Keratinocyte (primary cell): ENCODE data around the gene TECTB. TPM values are rescaled to one million over a fixed set of nuclear protein-coding genes. Genes with fewer than 3 reads are reported as not detected.

Experiments used
- DNase-seq: peaks from one replicate; pipeline ENCODE4 v3.0.0-alpha.2; 2011; ENCODE audit warnings: low read depth, missing footprints, low spot score
- FAIRE-seq: peaks from 2 replicates; lab custom pipeline; 2011; peaks lifted over from hg19 to GRCh38; lab: Jason Lieb, UNC
- H2AFZ ChIP-seq: 2 replicates; pipeline ENCODE4 v1.6.0; 2012; ENCODE audit warnings: low read length, control low read depth, inconsistent platforms; ENCODE audit not compliant: control insufficient read depth
- H3K27ac ChIP-seq: 2 replicates; pipeline ENCODE4 v1.5.1; 2011; ENCODE audit warnings: low read length; ENCODE audit not compliant: control insufficient read depth, insufficient read depth
- H3K27me3 ChIP-seq: 3 replicates; pipeline ENCODE4 v1.6.0; 2011; ENCODE audit warnings: low read length; ENCODE audit not compliant: control insufficient read depth, insufficient read depth; ENCODE audit errors: extremely low read depth
- H3K36me3 ChIP-seq, 2 experiments: 2 replicates in 1 of 2; 3 replicates in 1 of 2; pipeline ENCODE4 v1.5.1; 2011; ENCODE audit warnings: low read length in 2 of 2, mild to moderate bottlenecking in 1 of 2; ENCODE audit not compliant: control insufficient read depth in 2 of 2, insufficient read depth in 2 of 2; ENCODE audit errors: extremely low read depth in 1 of 2
- H3K4me1 ChIP-seq: 3 replicates; pipeline ENCODE4 v1.5.1; 2011; ENCODE audit warnings: low read length; ENCODE audit not compliant: control insufficient read depth, insufficient read depth; ENCODE audit errors: extremely low read depth
- H3K4me2 ChIP-seq: 3 replicates; pipeline ENCODE4 v1.6.0; 2011; ENCODE audit warnings: low read depth, low read length; ENCODE audit not compliant: control insufficient read depth, insufficient read depth; ENCODE audit errors: extremely low read depth
- H3K4me3 ChIP-seq, 3 experiments: fragments of 200-600 bp in 1 of 3; sonication (generic) in 1 of 3; 2 replicates in 2 of 3; 3 replicates in 1 of 3; pipeline ENCODE4 v1.5.1; 2011 to 2016; ENCODE audit warnings: low read length in 3 of 3, mild to moderate bottlenecking in 3 of 3, control low read depth in 2 of 3, inconsistent platforms in 1 of 3, low read depth in 1 of 3, mixed read lengths in 1 of 3, mixed run types in 1 of 3, moderate library complexity in 1 of 3; ENCODE audit not compliant: control insufficient read depth in 2 of 3, insufficient read depth in 2 of 3; ENCODE audit errors: extremely low read depth in 1 of 3
- H3K79me2 ChIP-seq: 2 replicates; pipeline ENCODE4 v1.6.0; 2012; ENCODE audit warnings: low read length; ENCODE audit not compliant: control insufficient read depth, insufficient read depth
- H3K9ac ChIP-seq: 3 replicates; pipeline ENCODE4 v1.6.0; 2011; ENCODE audit warnings: low read length; ENCODE audit not compliant: control insufficient read depth, insufficient read depth; ENCODE audit errors: extremely low read depth
- H3K9me1 ChIP-seq: 3 replicates; pipeline ENCODE4 v1.6.0; 2011; ENCODE audit warnings: low read length; ENCODE audit not compliant: control insufficient read depth, insufficient read depth; ENCODE audit errors: extremely low read depth
- H3K9me3 ChIP-seq: 2 replicates; pipeline ENCODE4 v1.5.1; 2012; ENCODE audit warnings: low read depth, low read length; ENCODE audit not compliant: control insufficient read depth
- H4K20me1 ChIP-seq: 3 replicates; pipeline ENCODE4 v1.6.0; 2011; ENCODE audit warnings: low read length; ENCODE audit not compliant: control insufficient read depth, insufficient read depth; ENCODE audit errors: extremely low read depth
- EZH2 ChIP-seq: IDR thresholded peaks from one replicate; pipeline ENCODE4 v1.6.1; 2012; ENCODE audit warnings: inconsistent platforms, mild to moderate bottlenecking, low read length, moderate library complexity
- dilution Hi-C: fragments of 300-500 bp; cut with MboI; formaldehyde crosslinking; loops from one replicate; pipeline ENCODE4 v1.7.0; 2020; ENCODE audit warnings: low sequenced_read_pairs; ENCODE audit not compliant: extremely low pct_ligation_motif_present
- polyA plus RNA-seq, 5 experiments: library from polyadenylated mRNA; depleted of rRNA in 3 of 5; stranded (reverse) in 3 of 5; stranded (forward) in 1 of 5; unstranded in 1 of 5; fragments of >200 nt; gene quantifications; 1 replicate in 1 of 5; 2 replicates in 3 of 5; 3 replicates in 1 of 5; pipeline versions ENCODE4 v1.2.1 to v1.2.3, GENCODE V29; 2011 to 2012; ENCODE audit warnings: missing spikeins in 2 of 5, low read depth in 1 of 5, low replicate concordance in 1 of 5
- TF ChIP-seq, protein P1 (sequence below), 3 experiments: IDR thresholded peaks in 1 of 3; conservative IDR thresholded peaks in 1 of 3; optimal IDR thresholded peaks in 1 of 3; 2 replicates in 2 of 3; 3 replicates in 1 of 3; pipeline versions ENCODE3 to v1.5.1; 2011; ENCODE audit warnings: low read length in 3 of 3, mild to moderate bottlenecking in 3 of 3, moderate library complexity in 2 of 3, control low read depth in 1 of 3, inconsistent platforms in 1 of 3; ENCODE audit not compliant: insufficient read depth in 2 of 3; ENCODE audit errors: extremely low read depth in 1 of 3

TECTB gene
- polyA plus RNA-seq, 1 donor (not counting 4 experiments of a cell fraction or from before 2014, with no cell fraction given) = not detected

GRCh38 chr10:112330162-112330561 is 47.0 kb downstream of the TECTB start:
- Histone ChIP-seq H3K27me3 (no peaks in the 10 kb centered on the region), H3K79me2 (no peaks in the 10 kb centered on the region), H3K9me1 (no peaks in the 10 kb centered on the region), H3K4me2 (no peak overlapping the region), H2AFZ (no peak overlapping the region), H3K27ac (no peak overlapping the region), H4K20me1 (no peaks in the 10 kb centered on the region), H3K9ac (no peak overlapping the region), H3K36me3 (no peaks in the 10 kb centered on the region), H3K9me3 (no peaks in the 10 kb centered on the region), H3K4me3 (no peak overlapping the region), H3K4me1 (no peaks in the 10 kb centered on the region)
- DNase-seq = no peak
- dilution Hi-C loops = no loop called here
- no peak for TF ChIP-seq EZH2
- TF ChIP-seq, protein P1, sequence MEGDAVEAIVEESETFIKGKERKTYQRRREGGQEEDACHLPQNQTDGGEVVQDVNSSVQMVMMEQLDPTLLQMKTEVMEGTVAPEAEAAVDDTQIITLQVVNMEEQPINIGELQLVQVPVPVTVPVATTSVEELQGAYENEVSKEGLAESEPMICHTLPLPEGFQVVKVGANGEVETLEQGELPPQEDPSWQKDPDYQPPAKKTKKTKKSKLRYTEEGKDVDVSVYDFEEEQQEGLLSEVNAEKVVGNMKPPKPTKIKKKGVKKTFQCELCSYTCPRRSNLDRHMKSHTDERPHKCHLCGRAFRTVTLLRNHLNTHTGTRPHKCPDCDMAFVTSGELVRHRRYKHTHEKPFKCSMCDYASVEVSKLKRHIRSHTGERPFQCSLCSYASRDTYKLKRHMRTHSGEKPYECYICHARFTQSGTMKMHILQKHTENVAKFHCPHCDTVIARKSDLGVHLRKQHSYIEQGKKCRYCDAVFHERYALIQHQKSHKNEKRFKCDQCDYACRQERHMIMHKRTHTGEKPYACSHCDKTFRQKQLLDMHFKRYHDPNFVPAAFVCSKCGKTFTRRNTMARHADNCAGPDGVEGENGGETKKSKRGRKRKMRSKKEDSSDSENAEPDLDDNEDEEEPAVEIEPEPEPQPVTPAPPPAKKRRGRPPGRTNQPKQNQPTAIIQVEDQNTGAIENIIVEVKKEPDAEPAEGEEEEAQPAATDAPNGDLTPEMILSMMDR (optimal IDR thresholded peaks at IDR 0.05 in 1 of 3, IDR thresholded peaks at IDR 0.05 in 1 of 3, conservative IDR thresholded peaks at IDR 0.05 in 1 of 3; ENCODE audit: extremely low read depth in 1 of 3, insufficient read depth in 2 of 3, low read length in 3 of 3) = no peak
- FAIRE-seq = no peak

GRCh38 chr10:112330607-112331160 is 47.5 kb downstream of the TECTB start:
- H3K4me3 ChIP-seq = no peak overlapping the region
- no peak overlapping the region for H3K27ac ChIP-seq
- FAIRE-seq (no peak), DNase-seq (no peak)
- no peaks in the 10 kb centered on the region for H4K20me1 ChIP-seq
- no peaks in the 10 kb centered on the region for H3K9me1 ChIP-seq
- H3K79me2 ChIP-seq = no peaks in the 10 kb centered on the region
- H3K4me1 ChIP-seq = no peaks in the 10 kb centered on the region
- dilution Hi-C loops = no loop called here
- H3K4me2 ChIP-seq = no peak overlapping the region
- no peaks in the 10 kb centered on the region for H3K27me3 ChIP-seq
- H3K36me3 ChIP-seq = no peaks in the 10 kb centered on the region
- H3K9ac ChIP-seq = no peak overlapping the region
- no peak overlapping the region for H2AFZ ChIP-seq
- no peak for TF ChIP-seq EZH2
- TF ChIP-seq, protein P1 (optimal IDR thresholded peaks at IDR 0.05 in 1 of 3, IDR thresholded peaks at IDR 0.05 in 1 of 3, conservative IDR thresholded peaks at IDR 0.05 in 1 of 3; ENCODE audit: extremely low read depth in 1 of 3, insufficient read depth in 2 of 3, low read length in 3 of 3) = no peak
- no peaks in the 10 kb centered on the region for H3K9me3 ChIP-seq
